HG02798 (cell line): ENCODE results near the gene LURAP1L.

Source experiments
- ATAC-seq: cut with Tn5 transposase; IDR thresholded peaks from one replicate; pipeline ENCODE4 v1.9.1; 2021; ENCODE audit warnings: mild to moderate bottlenecking; ENCODE audit not compliant: unreplicated experiment, poor library complexity

The LURAP1L gene

GRCh38 chr9:12775679-12776512, 1.1 kb downstream of the LURAP1L start:
- peak; percentile 91 for ATAC-seq

GRCh38 chr9:12776513-12777055, 1.8 kb downstream of the LURAP1L start:
- no peak for ATAC-seq

GRCh38 chr9:12777121-12778022, 2.6 kb downstream of the LURAP1L start:
- ATAC-seq, result no peak

GRCh38 chr9:12778389-12778788, 3.6 kb downstream of the LURAP1L start:
- no peak for ATAC-seq

GRCh38 chr9:12781226-12781733, 6.5 kb downstream of the LURAP1L start:
- ATAC-seq, result no peak

- ATAC-seq, result no peak
Observed at GRCh38 chr9:12783767-12784460, 9.1 kb downstream of the LURAP1L start.

GRCh38 chr9:12784461-12785259, 9.8 kb downstream of the LURAP1L start:
- ATAC-seq, result peak; percentile 89

- no peak for ATAC-seq
Observed at GRCh38 chr9:12785260-12785770, 10.5 kb downstream of the LURAP1L start.

- ATAC-seq, result no peak
Observed at GRCh38 chr9:12785941-12786340, 11.1 kb downstream of the LURAP1L start.

GRCh38 chr9:12790001-12790400, 15.2 kb downstream of the LURAP1L start:
- ATAC-seq, result no peak

- ATAC-seq, result no peak
Observed at GRCh38 chr9:12790883-12791282, 16.1 kb downstream of the LURAP1L start.

GRCh38 chr9:12794101-12794799, 19.4 kb downstream of the LURAP1L start:
- no peak for ATAC-seq

GRCh38 chr9:12796601-12797000, 21.8 kb downstream of the LURAP1L start:
- ATAC-seq, result no peak

GRCh38 chr9:12797037-12797436, 22.2 kb downstream of the LURAP1L start:
- no peak for ATAC-seq

GRCh38 chr9:12798066-12798770, 23.4 kb downstream of the LURAP1L start:
- ATAC-seq, result no peak

GRCh38 chr9:12801187-12801586, 26.4 kb downstream of the LURAP1L start:
- ATAC-seq, result no peak

GRCh38 chr9:12801663-12802062, 26.8 kb downstream of the LURAP1L start:
- no peak for ATAC-seq

GRCh38 chr9:12802093-12802492, 27.3 kb downstream of the LURAP1L start:
- no peak for ATAC-seq
